MM.1S (cell line): ENCODE results near the gene ALS2.

ENCODE experiments used
- EZH2 ChIP-seq: fragments of 300-600 bp; sonication (generic); optimal IDR thresholded peaks from 2 replicates; pipeline ENCODE3; 2017; ENCODE audit warnings: low read depth, mild to moderate bottlenecking, antibody characterized with exemption, low read length, mixed read lengths
- EZH2phosphoT487 ChIP-seq: fragments of 300-600 bp; sonication (generic); IDR thresholded peaks from 2 replicates; pipeline ENCODE4 v1.6.1; 2018; ENCODE audit warnings: antibody characterized with exemption, low read length
- TF ChIP-seq, protein P1 (sequence below): fragments of 300-600 bp; sonication (generic); IDR thresholded peaks from 2 replicates; pipeline ENCODE4 v1.5.1; 2016; ENCODE audit warnings: antibody characterized with exemption, low read length, mixed read lengths

DNA sequence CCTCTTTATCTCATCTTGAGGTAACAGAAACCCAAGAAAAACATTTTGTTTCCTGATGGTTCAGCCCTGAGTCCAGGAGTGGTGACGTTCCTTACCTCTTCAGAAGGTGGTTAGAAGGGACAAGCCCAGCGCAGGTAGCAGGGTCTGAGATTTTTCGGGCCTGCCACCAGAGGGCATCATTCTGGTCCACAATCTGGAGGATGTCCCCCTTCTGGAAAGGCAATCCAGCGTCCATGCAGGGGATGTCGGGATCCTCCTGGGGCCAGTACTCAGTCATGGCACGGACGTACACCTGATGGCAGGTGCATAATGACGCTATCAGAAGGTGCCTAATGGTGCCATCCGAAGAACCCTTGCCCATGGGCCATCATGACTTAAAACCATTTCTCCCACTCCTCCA, 100.0 kb downstream of the ALS2 start:
- TF ChIP-seq EZH2 (no peak), EZH2phosphoT487 (no peak)
- TF ChIP-seq, protein P1, sequence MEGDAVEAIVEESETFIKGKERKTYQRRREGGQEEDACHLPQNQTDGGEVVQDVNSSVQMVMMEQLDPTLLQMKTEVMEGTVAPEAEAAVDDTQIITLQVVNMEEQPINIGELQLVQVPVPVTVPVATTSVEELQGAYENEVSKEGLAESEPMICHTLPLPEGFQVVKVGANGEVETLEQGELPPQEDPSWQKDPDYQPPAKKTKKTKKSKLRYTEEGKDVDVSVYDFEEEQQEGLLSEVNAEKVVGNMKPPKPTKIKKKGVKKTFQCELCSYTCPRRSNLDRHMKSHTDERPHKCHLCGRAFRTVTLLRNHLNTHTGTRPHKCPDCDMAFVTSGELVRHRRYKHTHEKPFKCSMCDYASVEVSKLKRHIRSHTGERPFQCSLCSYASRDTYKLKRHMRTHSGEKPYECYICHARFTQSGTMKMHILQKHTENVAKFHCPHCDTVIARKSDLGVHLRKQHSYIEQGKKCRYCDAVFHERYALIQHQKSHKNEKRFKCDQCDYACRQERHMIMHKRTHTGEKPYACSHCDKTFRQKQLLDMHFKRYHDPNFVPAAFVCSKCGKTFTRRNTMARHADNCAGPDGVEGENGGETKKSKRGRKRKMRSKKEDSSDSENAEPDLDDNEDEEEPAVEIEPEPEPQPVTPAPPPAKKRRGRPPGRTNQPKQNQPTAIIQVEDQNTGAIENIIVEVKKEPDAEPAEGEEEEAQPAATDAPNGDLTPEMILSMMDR = peak; percentile 37
